B cell (primary cell): ENCODE data around the gene S100A14. TPM values are rescaled to one million over a fixed set of nuclear protein-coding genes. Genes with fewer than 3 reads are reported as not detected.

ENCODE experiments used
- ATAC-seq: fragments of 200-7000 bp; cut with Tn5 transposase; one replicate; pipeline ENCODE4 v1.10.0; 2021; ENCODE audit warnings: low read depth, mild to moderate bottlenecking, moderate number of reproducible peaks, moderate library complexity
- CTCF ChIA-PET: fragments of 350-600 bp; sonication (Branson Sonifier 250); formaldehyde crosslinking; loops from one replicate; lab custom pipeline; 2021; ENCODE audit warnings: antibody characterized with exemption, inconsistent platforms; lab: Charles Lee
- POLR2A ChIA-PET: fragments of 350-600 bp; sonication (Branson Sonifier 250); formaldehyde crosslinking; loops from one replicate; lab custom pipeline; 2021; ENCODE audit warnings: antibody characterized with exemption; lab: Charles Lee
- DNase-seq: peaks from one replicate; pipeline ENCODE4 v3.0.0; 2013
- H2AFZ ChIP-seq: 2 replicates; pipeline ENCODE4 v1.6.1; 2012; ENCODE audit warnings: mild to moderate bottlenecking, low read depth, low read length; ENCODE audit not compliant: insufficient read depth, poor library complexity, severe bottlenecking
- H3K27ac ChIP-seq, 2 donors: 1 replicate in 1 of 2; 2 replicates in 1 of 2; pipeline ENCODE4 v1.5.1; 2012 to 2013; ENCODE audit warnings: low read length in 2 of 2, mild to moderate bottlenecking in 2 of 2, moderate library complexity in 1 of 2
- H3K27me3 ChIP-seq, 4 experiments: fragments of 200-600 bp in 1 of 4; sonication (generic) in 1 of 4; replicated peaks in 1 of 4; 1 replicate in 2 of 4; 2 replicates in 2 of 4; pipeline versions ENCODE4 v1.6.1 to v1.7.0; 2013 to 2016; ENCODE audit warnings: low read length in 3 of 4, mild to moderate bottlenecking in 2 of 4, mixed read lengths in 1 of 4, moderate library complexity in 1 of 4; ENCODE audit not compliant: insufficient read depth in 4 of 4, control insufficient read depth in 3 of 4; ENCODE audit errors: control extremely low read depth in 1 of 4
- H3K36me3 ChIP-seq, 2 experiments: replicated peaks in 1 of 2; 1 replicate in 1 of 2; 2 replicates in 1 of 2; pipeline versions ENCODE4 v1.6.1 to v1.7.1; 2013; ENCODE audit warnings: low read length in 1 of 2; ENCODE audit not compliant: insufficient read depth in 2 of 2, control insufficient read depth in 1 of 2; ENCODE audit errors: control extremely low read depth in 1 of 2, extremely low read depth in 1 of 2
- H3K4me1 ChIP-seq, 2 donors: fragments of 200-600 bp in 1 of 2; sonication (generic) in 1 of 2; 1 replicate in 1 of 2; 2 replicates in 1 of 2; pipeline versions ENCODE4 v1.5.1 to v1.6.1; 2013 to 2017; ENCODE audit warnings: low read length in 2 of 2; ENCODE audit not compliant: control insufficient read depth in 2 of 2, insufficient read depth in 2 of 2
- H3K4me2 ChIP-seq: replicated peaks from 2 replicates; pipeline ENCODE3; 2012; ENCODE audit warnings: mild to moderate bottlenecking, low read depth, low read length; ENCODE audit not compliant: poor library complexity, severe bottlenecking
- H3K4me3 ChIP-seq, 5 experiments: fragments of 200-600 bp in 1 of 5; sonication (generic) in 1 of 5; 1 replicate in 3 of 5; 2 replicates in 2 of 5; pipeline versions ENCODE4 v1.5.1 to v1.7.0; 2011 to 2016; ENCODE audit warnings: low read length in 4 of 5, mild to moderate bottlenecking in 4 of 5, low read depth in 2 of 5, control low read depth in 1 of 5, moderate library complexity in 1 of 5; ENCODE audit not compliant: insufficient read depth in 1 of 5; ENCODE audit errors: control extremely low read depth in 1 of 5, extremely low read depth in 1 of 5
- H3K79me2 ChIP-seq: fragments of 200-600 bp; sonication (generic); one replicate; pipeline ENCODE4 v1.6.0; 2016; ENCODE audit warnings: low read length; ENCODE audit not compliant: control insufficient read depth, insufficient read depth
- H3K9ac ChIP-seq: fragments of 200-600 bp; sonication (generic); 2 replicates; pipeline ENCODE4 v1.6.1; 2017; ENCODE audit warnings: mild to moderate bottlenecking, low read length, moderate library complexity
- H3K9me3 ChIP-seq, 3 donors: one replicate each; pipeline versions ENCODE4 v1.6.1 to v1.7.1; 2013; ENCODE audit warnings: low read length in 2 of 3; ENCODE audit not compliant: control insufficient read depth in 2 of 3, insufficient read depth in 1 of 3; ENCODE audit errors: control extremely low read depth in 1 of 3
- H4K20me1 ChIP-seq: 2 replicates; pipeline ENCODE4 v1.6.0; 2012; ENCODE audit warnings: mild to moderate bottlenecking, low read length; ENCODE audit not compliant: insufficient read depth, control insufficient read depth, poor library complexity, severe bottlenecking
- H3K27ac Mint-ChIP-seq: one replicate; pipeline ENCODE4 v1.8.0; 2021; ENCODE audit warnings: mixed read lengths
- H3K27me3 Mint-ChIP-seq: one replicate; pipeline ENCODE4 v1.8.0; 2021; ENCODE audit warnings: mixed read lengths
- H3K4me1 Mint-ChIP-seq: one replicate; pipeline ENCODE4 v1.8.0; 2021; ENCODE audit warnings: mixed read lengths
- H3K4me3 Mint-ChIP-seq: one replicate; pipeline ENCODE4 v1.8.0; 2021; ENCODE audit warnings: mixed read lengths
- H3K9me3 Mint-ChIP-seq: one replicate; pipeline ENCODE4 v1.8.0; 2022; ENCODE audit warnings: mixed read lengths; ENCODE audit not compliant: insufficient read depth
- EZH2 ChIP-seq: IDR thresholded peaks from 2 replicates; pipeline ENCODE4 v1.6.1; 2012; ENCODE audit warnings: borderline replicate concordance, low read depth, mild to moderate bottlenecking, moderate library complexity, low read length; ENCODE audit not compliant: insufficient read depth, poor library complexity, severe bottlenecking
- WGBS: methylation state at CpG from one replicate; pipeline ENCODE4 v1.1.5; 2013; ENCODE audit warnings: missing lambda C conversion rate; ENCODE audit not compliant: insufficient coverage; 5-methylcytosine and 5-hydroxymethylcytosine counted together
- intact Hi-C: fragments of 100-400 bp; cut with micrococcal nuclease; formaldehyde crosslinking; loops from one replicate; pipeline ENCODE4 v1.10.0; 2022
- polyA plus RNA-seq: library from polyadenylated mRNA; depleted of rRNA; stranded (reverse); fragments of >200 nt; gene quantifications from 2 replicates; pipeline ENCODE4 v1.2.3, GENCODE V29; 2012
- total RNA-seq, 2 donors: library from RNA; stranded (reverse); fragments of 120-200 nt in 1 of 2; gene quantifications; 1 replicate in 1 of 2; 2 replicates in 1 of 2; pipeline versions ENCODE4 v1.2.3 to v1.2.4, GENCODE V29; 2013 to 2022
- TF ChIP-seq, protein P1 (sequence below): fragments of 200-600 bp; IDR thresholded peaks from one replicate; pipeline ENCODE4 v1.8.0; 2022; ENCODE audit warnings: antibody characterized with exemption, mild to moderate bottlenecking

Gene S100A14
- total and polyA plus RNA-seq, 2 donors (not counting 1 experiment from before 2014, with no cell fraction given): not detected

GRCh38 chr1:153646672-153647345 lies 30.7 kb upstream of the S100A14 start:
- Histone ChIP-seq H3K4me2 (no peak overlapping the region), H3K27me3 (no peaks in the 10 kb centered on the region), H2AFZ (no peak overlapping the region), H4K20me1 (peaks cover 12% of the 10 kb centered on the region), H3K9ac (no peak overlapping the region), H3K9me3 (no peaks in the 10 kb centered on the region), H3K36me3 (peaks cover 24 to 59% of the 10 kb centered on the region in 2 experiments), H3K27ac (peak overlapping the region in 1 of 2 donors; percentile 11), H3K4me3 (no peak overlapping the region), H3K4me1 (no peaks in the 10 kb centered on the region), H3K79me2 (peaks cover 14% of the 10 kb centered on the region)
- no peak for ATAC-seq
- Mint-ChIP-seq H3K27me3 (no peaks in the 10 kb centered on the region), H3K27ac (no peak overlapping the region), H3K4me3 (no peak overlapping the region), H3K9me3 (no peaks in the 10 kb centered on the region), H3K4me1 (peaks cover 13% of the 10 kb centered on the region)
- TF ChIP-seq EZH2: no peak
- TF ChIP-seq, protein P1, sequence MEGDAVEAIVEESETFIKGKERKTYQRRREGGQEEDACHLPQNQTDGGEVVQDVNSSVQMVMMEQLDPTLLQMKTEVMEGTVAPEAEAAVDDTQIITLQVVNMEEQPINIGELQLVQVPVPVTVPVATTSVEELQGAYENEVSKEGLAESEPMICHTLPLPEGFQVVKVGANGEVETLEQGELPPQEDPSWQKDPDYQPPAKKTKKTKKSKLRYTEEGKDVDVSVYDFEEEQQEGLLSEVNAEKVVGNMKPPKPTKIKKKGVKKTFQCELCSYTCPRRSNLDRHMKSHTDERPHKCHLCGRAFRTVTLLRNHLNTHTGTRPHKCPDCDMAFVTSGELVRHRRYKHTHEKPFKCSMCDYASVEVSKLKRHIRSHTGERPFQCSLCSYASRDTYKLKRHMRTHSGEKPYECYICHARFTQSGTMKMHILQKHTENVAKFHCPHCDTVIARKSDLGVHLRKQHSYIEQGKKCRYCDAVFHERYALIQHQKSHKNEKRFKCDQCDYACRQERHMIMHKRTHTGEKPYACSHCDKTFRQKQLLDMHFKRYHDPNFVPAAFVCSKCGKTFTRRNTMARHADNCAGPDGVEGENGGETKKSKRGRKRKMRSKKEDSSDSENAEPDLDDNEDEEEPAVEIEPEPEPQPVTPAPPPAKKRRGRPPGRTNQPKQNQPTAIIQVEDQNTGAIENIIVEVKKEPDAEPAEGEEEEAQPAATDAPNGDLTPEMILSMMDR: no peak
- ChIA-PET POLR2A (no interaction called here), CTCF (interaction anchor here (0.9 to 2.4 kb wide), 2 partner anchors 10 to 74 kb away, joined by 3 to 6 read pairs; no protein-coding TSS in a partner anchor)
- intact Hi-C loops: no loop called here
- DNase-seq: no peak
- WGBS: no CpG with 5 or more reads among the region's 5 CpGs

GRCh38 chr1:153643816-153644215 lies 27.7 kb upstream of the S100A14 start:
- Mint-ChIP-seq H3K4me3 (no peak overlapping the region), H3K9me3 (no peaks in the 10 kb centered on the region), H3K27me3 (no peaks in the 10 kb centered on the region), H3K27ac (peak overlapping the region; percentile 0), H3K4me1 (peaks cover 20% of the 10 kb centered on the region)
- no peak for DNase-seq
- CTCF ChIA-PET: interaction anchor here (0.6 to 3.3 kb wide), 7 partner anchors 9 to 148 kb away, joined by 3 to 8 read pairs (median 3); no protein-coding TSS in a partner anchor
- H3K9ac ChIP-seq: no peak overlapping the region
- no peaks in the 10 kb centered on the region for H3K27me3 ChIP-seq
- H3K27ac ChIP-seq: peak overlapping the region in 1 of 2 donors; percentile 6
- peaks cover 42 to 87% of the 10 kb centered on the region in 2 experiments for H3K36me3 ChIP-seq
- no peaks in the 10 kb centered on the region for H3K9me3 ChIP-seq
- H4K20me1 ChIP-seq: peaks cover 12% of the 10 kb centered on the region
- POLR2A ChIA-PET: interaction anchor here (2.2 kb wide), 1 partner anchor 10 kb away, joined by 7 read pairs; the partner anchor contains the start of gene CHTOP
- no peak overlapping the region for H3K4me3 ChIP-seq
- ATAC-seq: no peak
- no peak for TF ChIP-seq EZH2
- H3K4me1 ChIP-seq: no peaks in the 10 kb centered on the region
- no peak overlapping the region for H3K4me2 ChIP-seq
- H2AFZ ChIP-seq: no peak overlapping the region
- intact Hi-C loops: no loop called here
- peaks cover 43% of the 10 kb centered on the region for H3K79me2 ChIP-seq
